Measurements from ENCODE around the gene TRAPPC8.

DNA sequence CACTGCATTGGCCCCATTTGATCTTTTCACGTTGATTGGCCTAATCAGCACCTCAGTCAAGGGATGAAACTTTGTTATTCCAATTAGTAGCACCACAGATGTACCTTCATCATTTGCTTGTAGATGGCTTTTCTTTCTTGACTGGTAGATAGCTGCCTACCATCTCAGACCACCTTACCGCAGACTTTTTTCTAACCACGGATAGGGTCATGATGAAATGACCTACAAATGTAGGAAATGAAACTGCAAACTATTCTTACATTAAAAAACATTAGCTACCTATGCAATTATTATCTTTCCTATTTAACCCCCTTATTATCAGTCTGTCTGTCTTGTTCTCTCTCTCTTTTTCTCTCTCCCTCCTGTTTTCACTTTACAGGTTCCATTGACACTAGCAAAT is 159.9 kb downstream of the TRAPPC8 start:
- TF ChIP-seq EZH2 (IDR thresholded peaks at IDR 0.05; ENCODE audit: borderline replicate concordance, low read depth, low read length, poor library complexity, severe bottlenecking), result no peak
- TF ChIP-seq, protein P1, sequence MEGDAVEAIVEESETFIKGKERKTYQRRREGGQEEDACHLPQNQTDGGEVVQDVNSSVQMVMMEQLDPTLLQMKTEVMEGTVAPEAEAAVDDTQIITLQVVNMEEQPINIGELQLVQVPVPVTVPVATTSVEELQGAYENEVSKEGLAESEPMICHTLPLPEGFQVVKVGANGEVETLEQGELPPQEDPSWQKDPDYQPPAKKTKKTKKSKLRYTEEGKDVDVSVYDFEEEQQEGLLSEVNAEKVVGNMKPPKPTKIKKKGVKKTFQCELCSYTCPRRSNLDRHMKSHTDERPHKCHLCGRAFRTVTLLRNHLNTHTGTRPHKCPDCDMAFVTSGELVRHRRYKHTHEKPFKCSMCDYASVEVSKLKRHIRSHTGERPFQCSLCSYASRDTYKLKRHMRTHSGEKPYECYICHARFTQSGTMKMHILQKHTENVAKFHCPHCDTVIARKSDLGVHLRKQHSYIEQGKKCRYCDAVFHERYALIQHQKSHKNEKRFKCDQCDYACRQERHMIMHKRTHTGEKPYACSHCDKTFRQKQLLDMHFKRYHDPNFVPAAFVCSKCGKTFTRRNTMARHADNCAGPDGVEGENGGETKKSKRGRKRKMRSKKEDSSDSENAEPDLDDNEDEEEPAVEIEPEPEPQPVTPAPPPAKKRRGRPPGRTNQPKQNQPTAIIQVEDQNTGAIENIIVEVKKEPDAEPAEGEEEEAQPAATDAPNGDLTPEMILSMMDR (conservative IDR thresholded peaks at IDR 0.05; ENCODE audit: low read depth, low read length), result no peak
